HL-60 (cell line): ENCODE measurements around the gene HPCAL1.

Experiments
- CTCF ChIP-seq: IDR thresholded peaks from one replicate; pipeline ENCODE4 v1.5.1; 2011; ENCODE audit warnings: low read length, control low read depth, inconsistent platforms; ENCODE audit not compliant: insufficient read depth
- GABPA ChIP-seq: IDR thresholded peaks from 2 replicates; pipeline ENCODE4 v1.6.1; 2012; ENCODE audit warnings: low read depth
- POLR2AphosphoS5 ChIP-seq: IDR thresholded peaks from 2 replicates; pipeline ENCODE4 v1.6.1; 2012; ENCODE audit warnings: low read depth
- REST ChIP-seq: IDR thresholded peaks from 2 replicates; pipeline ENCODE4 v1.6.1; 2012; ENCODE audit warnings: low read depth; ENCODE audit not compliant: insufficient replicate concordance

GRCh38 chr2:10378189-10378588 lies 75.5 kb downstream of the HPCAL1 start:
- TF ChIP-seq CTCF (no peak), POLR2AphosphoS5 (peak; percentile 39; the same call in 1 of the 2 replicates), REST (no peak), GABPA (no peak)
